Hepatocyte (in vitro differentiated cells): ENCODE data around the gene TSPAN33.

Source experiments
- EZH2 ChIP-seq: fragments of 200-600 bp; sonication (generic); IDR thresholded peaks from 2 replicates; pipeline ENCODE4 v1.6.1; 2016; ENCODE audit warnings: antibody characterized with exemption, mild to moderate bottlenecking, borderline replicate concordance
- TF ChIP-seq, protein P1 (sequence below): fragments of 200-600 bp; sonication (generic); IDR thresholded peaks from 2 replicates; pipeline ENCODE4 v1.5.1; 2016; ENCODE audit warnings: antibody characterized with exemption, mild to moderate bottlenecking; ENCODE audit not compliant: poor library complexity

DNA sequence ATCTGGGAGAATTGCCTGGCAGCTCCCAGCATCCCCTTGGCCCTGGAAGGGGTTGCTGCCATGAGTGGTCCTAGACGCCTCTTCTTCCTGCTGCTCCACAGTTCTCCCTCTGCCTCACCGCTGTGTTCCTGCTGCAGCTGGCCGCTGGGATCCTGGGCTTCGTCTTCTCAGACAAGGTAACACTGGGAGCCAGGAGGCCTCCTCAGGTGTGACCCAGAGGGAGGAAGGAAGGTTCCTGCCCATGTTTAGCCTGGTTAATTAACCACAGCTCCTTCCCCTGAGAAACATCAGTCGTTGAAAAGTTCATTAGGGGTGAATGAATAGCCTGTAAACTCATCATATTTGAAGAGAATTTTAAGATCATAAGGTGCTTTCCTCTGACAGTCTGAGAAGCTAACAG is 18.2 kb downstream of the TSPAN33 start:
- no peak for TF ChIP-seq EZH2
- TF ChIP-seq, protein P1, sequence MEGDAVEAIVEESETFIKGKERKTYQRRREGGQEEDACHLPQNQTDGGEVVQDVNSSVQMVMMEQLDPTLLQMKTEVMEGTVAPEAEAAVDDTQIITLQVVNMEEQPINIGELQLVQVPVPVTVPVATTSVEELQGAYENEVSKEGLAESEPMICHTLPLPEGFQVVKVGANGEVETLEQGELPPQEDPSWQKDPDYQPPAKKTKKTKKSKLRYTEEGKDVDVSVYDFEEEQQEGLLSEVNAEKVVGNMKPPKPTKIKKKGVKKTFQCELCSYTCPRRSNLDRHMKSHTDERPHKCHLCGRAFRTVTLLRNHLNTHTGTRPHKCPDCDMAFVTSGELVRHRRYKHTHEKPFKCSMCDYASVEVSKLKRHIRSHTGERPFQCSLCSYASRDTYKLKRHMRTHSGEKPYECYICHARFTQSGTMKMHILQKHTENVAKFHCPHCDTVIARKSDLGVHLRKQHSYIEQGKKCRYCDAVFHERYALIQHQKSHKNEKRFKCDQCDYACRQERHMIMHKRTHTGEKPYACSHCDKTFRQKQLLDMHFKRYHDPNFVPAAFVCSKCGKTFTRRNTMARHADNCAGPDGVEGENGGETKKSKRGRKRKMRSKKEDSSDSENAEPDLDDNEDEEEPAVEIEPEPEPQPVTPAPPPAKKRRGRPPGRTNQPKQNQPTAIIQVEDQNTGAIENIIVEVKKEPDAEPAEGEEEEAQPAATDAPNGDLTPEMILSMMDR, result no peak
